H7 (cell line): ENCODE results near the gene PTMA. TPM values are rescaled to one million over a fixed set of nuclear protein-coding genes. Genes with fewer than 3 reads are reported as not detected.
A peak's percentile ranks its signal among the peaks of the same experiment; 100 is the strongest.
"Not testable (repeated sequence)": the region's sequence is repeated elsewhere in the genome, so short reads cannot be mapped to it uniquely, and the experiment has no call there.

Experiments used
- DNase-seq: peaks from one replicate; pipeline ENCODE4 v3.0.0; 2012
- H3K27me3 ChIP-seq: 2 replicates; pipeline ENCODE4 v1.6.0; 2011; ENCODE audit warnings: mild to moderate bottlenecking, low read length; ENCODE audit not compliant: control insufficient read depth, insufficient read depth
- H3K36me3 ChIP-seq: replicated peaks from 2 replicates; pipeline ENCODE4 v1.5.1; 2011; ENCODE audit warnings: low read length; ENCODE audit not compliant: control insufficient read depth, insufficient read depth
- H3K4me3 ChIP-seq: 2 replicates; pipeline ENCODE4 v1.5.1; 2011; ENCODE audit warnings: low read depth, mild to moderate bottlenecking, control low read depth, low read length, moderate library complexity; ENCODE audit not compliant: insufficient read depth
- total RNA-seq: library from RNA; depleted of rRNA; stranded (reverse); fragments of >200 nt; shearing (Covaris generic); gene quantifications from 2 replicates; pipeline ENCODE4 v1.2.3, GENCODE V29; 2014; rRNA removed

PTMA gene
- total RNA-seq, 1 experiment from 2014 or later: 2,153 TPM

- Histone ChIP-seq H3K36me3 (no peaks in the 10 kb centered on the region; the same call in 1 of the 2 replicates), H3K27me3 (no peaks in the 10 kb centered on the region), H3K4me3 (no peak overlapping the region)
- no peak for DNase-seq
Measured at GRCh38 chr2:231727621-231728020, 19.3 kb downstream of the PTMA start.

DNA sequence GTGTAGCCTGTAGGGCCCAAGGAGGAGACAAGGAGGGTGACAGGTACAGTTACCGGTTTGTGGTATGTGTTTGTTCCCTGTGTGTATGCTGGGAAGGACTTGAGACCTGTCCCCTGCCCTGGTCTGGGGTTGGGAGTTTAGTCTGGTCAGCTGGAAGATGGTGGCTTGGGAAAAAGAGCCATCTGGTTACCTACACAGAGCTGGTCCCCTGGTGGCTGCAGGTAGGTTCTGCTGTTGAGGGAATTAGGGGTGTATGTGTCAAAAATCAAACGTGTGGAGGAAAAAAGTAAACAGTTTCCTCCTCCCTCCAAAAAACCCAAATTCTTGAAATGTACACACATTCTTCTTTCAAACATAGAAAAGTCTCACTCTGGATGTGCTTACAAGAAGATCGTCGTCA is 24.3 kb downstream of the PTMA start:
- DNase-seq: peak; percentile 38
- no peaks in the 10 kb centered on the region for H3K27me3 ChIP-seq
- H3K4me3 ChIP-seq: no peak overlapping the region
- H3K36me3 ChIP-seq: peaks cover 1% of the 10 kb centered on the region; the same call in 1 of the 2 replicates

GRCh38 chr2:231737761-231738160 is 29.4 kb downstream of the PTMA start:
- DNase-seq: no peak
- Histone ChIP-seq H3K36me3 (peaks cover 1% of the 10 kb centered on the region; the same call in 1 of the 2 replicates), H3K27me3 (no peaks in the 10 kb centered on the region), H3K4me3 (no peak overlapping the region)

- Histone ChIP-seq H3K36me3 (no peaks in the 10 kb centered on the region; the same call in 1 of the 2 replicates), H3K4me3 (no peak overlapping the region), H3K27me3 (no peaks in the 10 kb centered on the region)
- DNase-seq: no peak
Measured at GRCh38 chr2:231743376-231744116, 35.2 kb downstream of the PTMA start.

- Histone ChIP-seq H3K4me3 (no peak overlapping the region), H3K27me3 (no peaks in the 10 kb centered on the region), H3K36me3 (no peaks in the 10 kb centered on the region)
- DNase-seq: peak; percentile 69
Measured at GRCh38 chr2:231745303-231746038, 37.1 kb downstream of the PTMA start.

GRCh38 chr2:231748153-231748896 is 40.0 kb downstream of the PTMA start:
- not testable (repeated sequence) for H3K4me3 ChIP-seq, DNase-seq, H3K27me3 ChIP-seq, H3K36me3 ChIP-seq

DNA sequence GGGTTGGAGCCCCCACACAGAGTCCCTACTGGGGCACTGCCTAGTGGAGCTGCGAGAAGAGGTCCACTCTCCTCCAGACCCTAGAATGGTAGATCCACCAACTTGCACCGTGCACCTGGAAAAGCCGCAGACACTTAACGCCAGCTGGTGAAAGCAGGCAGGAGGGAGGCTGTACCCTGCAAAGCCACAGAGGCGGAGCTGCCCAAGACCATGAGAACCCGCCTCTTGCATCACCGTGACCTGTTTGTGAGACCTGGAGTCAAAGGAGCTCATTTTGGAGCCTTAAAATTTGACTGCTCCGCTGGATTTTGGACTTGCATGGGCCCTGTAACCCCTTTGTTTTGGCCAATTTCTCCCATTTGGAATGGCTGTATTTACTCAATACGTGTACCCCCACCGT is 40.7 kb downstream of the PTMA start:
- not testable (repeated sequence) for H3K4me3 ChIP-seq, H3K36me3 ChIP-seq, H3K27me3 ChIP-seq, DNase-seq

DNA sequence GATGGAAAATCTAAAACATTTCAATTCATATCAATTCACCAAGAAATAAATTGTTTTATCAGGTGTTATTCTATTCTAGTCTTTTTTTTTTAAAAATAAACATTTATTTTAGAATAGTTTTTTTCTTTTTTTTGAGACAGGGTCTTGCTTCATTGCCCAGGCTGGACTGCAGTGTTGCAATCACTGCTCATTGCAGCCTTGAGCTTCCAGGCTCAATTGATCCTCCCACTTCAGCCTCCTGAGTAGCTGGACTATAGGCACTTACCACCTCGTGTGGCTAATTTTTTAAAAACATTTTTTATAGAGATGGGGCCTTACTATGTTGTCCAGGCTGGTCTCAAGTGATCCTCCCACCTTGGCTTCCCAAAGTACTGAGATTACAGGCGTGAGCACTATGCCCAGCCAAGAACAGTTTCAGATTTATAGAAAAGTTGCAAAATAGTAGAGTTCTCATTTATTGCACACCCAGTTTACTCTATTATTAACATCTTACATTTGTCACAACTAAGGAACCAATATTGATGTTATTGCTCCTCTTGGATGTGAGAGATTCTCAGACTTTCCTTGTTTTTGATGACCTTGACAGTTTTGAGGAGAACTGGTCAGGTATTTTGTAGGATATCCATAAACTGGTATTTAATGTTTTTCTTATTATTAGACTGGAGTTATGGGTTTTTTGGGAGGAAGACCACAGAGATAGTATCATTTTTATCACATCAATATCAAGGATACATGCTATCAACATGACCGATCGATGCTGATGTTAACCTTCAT is 42.9 kb downstream of the PTMA start:
- Histone ChIP-seq H3K36me3 (no peaks in the 10 kb centered on the region), H3K27me3 (no peaks in the 10 kb centered on the region), H3K4me3 (no peak overlapping the region)
- DNase-seq: no peak

GRCh38 chr2:231752061-231752460 is 43.7 kb downstream of the PTMA start:
- Histone ChIP-seq H3K4me3 (no peak overlapping the region), H3K36me3 (no peaks in the 10 kb centered on the region), H3K27me3 (no peaks in the 10 kb centered on the region)
- DNase-seq: no peak

DNA sequence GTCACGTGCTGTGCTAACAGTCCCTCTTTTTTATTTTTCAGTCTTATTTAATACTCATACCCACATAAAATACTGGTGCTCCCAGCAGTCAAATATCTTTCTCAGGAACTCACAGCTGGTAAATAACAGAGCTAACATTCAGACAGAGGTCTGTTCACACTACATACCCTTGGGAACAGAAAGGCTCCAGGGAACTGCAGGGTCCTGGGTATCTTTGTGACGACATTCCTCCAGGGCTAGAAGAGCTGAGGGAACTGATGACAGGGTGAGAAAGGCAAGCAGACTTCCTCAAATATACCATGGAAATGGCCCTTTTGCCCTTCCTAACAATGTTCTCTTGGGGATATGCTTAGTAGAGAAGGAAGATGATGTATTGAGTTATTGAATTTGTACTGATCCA is 53.4 kb downstream of the PTMA start:
- Histone ChIP-seq H3K4me3 (no peak overlapping the region), H3K27me3 (no peaks in the 10 kb centered on the region), H3K36me3 (no peaks in the 10 kb centered on the region)
- no peak for DNase-seq

Other genes with a start within 250 kb of the PTMA start
- gene NCL, start 244.0 kb upstream of the PTMA start, total RNA-seq: 148 and 278 TPM in 2 replicates
- gene NMUR1, start 178.1 kb upstream of the PTMA start, total RNA-seq: 0.10 and 0.22 TPM in 2 replicates
- not detected in 2 replicates for gene TEX44, start 115.7 kb upstream of the PTMA start, total RNA-seq
- gene PDE6D, start 72.8 kb downstream of the PTMA start, total RNA-seq: 28.9 and 30.1 TPM in 2 replicates
- 43.4 and 44.4 TPM in 2 replicates for gene COPS7B, start 77.9 kb downstream of the PTMA start, total RNA-seq
- gene NPPC, start 217.9 kb downstream of the PTMA start, total RNA-seq: 0.18 and 1.1 TPM in 2 replicates